HG02798 (cell line): Measurements from ENCODE around the gene DHX35.
"Not testable (repeated sequence)": the region's sequence is repeated elsewhere in the genome, so short reads cannot be mapped to it uniquely, and the experiment has no call there.

Source experiments
- ATAC-seq: cut with Tn5 transposase; IDR thresholded peaks from one replicate; pipeline ENCODE4 v1.9.1; 2021; ENCODE audit warnings: mild to moderate bottlenecking; ENCODE audit not compliant: unreplicated experiment, poor library complexity

Gene DHX35

DNA sequence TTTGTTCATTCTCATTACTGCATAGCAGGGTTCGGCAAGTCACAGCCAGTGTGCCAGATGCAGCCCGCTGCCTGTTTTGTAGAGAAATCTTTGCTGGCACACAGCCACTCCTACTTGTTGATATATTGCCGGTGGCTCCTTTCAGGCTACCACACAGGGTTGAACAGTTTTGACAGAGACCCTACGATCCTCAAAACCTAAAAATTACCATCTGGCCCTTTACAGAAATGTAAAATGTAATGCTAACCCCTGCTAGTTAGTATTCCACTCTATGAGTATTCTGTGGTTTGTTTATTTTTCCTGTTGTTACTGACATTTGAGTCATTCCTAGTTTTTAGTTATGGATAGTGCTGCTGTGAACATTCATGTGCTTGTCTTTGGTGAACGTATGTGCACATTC, 11.5 kb downstream of the DHX35 start:
- ATAC-seq = no peak

- no peak for ATAC-seq
Observed at GRCh38 chr20:38975539-38976120, 13.5 kb downstream of the DHX35 start.

GRCh38 chr20:38979434-38979833, 17.3 kb downstream of the DHX35 start:
- ATAC-seq = no peak

DNA sequence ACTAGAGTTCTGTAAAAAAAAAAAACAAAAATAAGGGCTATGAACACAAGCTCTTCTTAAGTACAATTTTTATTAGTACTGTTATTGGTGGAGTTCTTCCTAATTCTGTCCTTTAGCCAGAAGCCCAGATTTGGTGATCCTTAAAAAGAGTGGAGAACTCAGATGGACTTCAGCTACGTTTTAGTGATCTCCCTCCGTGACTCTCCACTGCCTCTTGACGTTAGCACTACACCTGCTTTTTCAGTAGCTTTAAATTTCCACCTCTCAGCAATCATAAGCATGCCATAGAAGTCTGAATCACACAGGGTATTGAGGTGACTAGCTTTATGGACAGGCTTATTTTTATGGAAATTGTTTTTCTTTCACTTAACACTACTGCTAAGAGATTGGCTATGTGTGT, 17.7 kb downstream of the DHX35 start:
- ATAC-seq = no peak

DNA sequence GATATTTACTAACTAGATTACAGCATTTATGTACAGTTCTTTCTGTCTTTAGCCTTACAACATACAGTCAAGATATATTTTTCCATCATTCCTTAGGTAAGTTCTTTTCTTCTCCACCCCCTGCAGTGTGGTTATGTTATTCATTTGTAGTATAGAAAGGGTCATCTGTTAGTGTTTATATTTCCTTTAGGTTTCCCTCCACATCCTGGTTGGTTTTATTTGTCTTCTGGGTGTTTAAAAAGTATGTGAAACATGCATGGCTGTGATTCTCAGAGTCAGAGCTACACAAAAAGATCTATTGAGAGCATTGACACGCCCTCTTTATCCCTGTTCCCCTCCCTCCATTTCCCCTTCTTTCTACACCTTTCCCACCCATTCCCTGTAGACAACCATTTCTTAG, 20.1 kb downstream of the DHX35 start:
- no peak for ATAC-seq

DNA sequence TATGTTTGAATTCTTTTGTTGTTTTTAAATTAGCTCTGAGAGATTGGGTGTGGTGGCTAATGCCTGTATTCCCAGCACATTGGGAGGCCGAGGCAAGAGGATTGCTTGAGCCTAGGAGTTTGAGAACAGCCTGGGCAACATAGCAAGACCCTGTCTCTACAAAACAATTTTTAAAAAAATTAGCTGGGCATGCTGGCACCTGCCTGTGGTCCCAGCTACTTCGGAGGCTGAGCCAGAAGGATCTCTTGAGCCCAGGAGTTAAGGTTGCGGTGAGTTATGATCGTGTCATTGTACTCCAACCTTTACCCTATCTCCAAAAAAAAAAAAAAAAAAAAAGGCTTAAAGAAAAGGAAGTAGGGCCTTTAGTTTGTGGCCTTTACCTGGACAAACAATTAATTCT, 22.9 kb downstream of the DHX35 start:
- ATAC-seq = no peak

DNA sequence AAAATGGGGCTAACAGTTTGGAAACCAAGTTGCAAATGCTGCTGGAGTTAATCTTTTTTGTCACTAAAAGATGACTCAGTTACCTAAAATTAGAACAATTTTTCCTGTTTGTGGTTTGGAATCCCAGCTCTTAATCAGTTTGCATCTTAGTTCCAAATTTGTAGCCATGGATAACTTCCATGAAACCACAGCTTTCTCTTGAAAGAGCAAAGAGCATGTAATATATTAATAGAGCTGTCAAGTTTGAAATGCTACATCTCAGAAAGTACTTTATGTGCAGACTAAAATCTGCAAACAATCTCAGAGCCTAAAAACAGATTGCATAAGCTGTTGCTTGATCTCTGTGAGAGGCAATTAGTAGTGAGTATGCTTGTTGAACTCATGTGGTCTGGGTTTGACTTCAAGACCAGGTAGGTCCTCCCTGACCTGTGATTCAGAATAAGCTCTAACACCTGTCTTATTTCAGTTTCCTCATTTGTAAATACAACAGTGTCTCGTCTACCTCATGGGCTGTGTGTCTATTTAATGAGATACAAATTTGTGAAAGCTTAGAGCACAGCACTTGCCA, 23.5 kb downstream of the DHX35 start:
- ATAC-seq = no peak

DNA sequence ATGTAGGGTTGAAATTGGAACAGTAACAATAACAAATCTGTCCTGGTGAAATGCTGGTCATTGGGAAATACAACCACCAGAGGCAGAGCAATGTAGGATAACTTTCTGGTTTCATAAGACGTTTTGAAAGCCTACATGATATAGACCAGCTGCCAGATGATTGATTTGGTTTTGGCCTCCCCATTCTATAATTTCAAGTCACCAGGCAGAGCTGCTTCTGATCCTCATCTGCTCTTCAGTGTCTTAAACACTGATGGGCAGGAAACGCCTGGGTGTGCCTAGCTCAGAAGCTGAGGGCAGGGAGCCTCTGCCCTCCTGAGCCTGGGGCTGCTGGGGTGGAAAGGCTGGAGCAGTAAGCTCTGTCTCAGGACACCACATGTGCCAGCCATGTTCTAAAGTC, 24.5 kb downstream of the DHX35 start:
- ATAC-seq = no peak

DNA sequence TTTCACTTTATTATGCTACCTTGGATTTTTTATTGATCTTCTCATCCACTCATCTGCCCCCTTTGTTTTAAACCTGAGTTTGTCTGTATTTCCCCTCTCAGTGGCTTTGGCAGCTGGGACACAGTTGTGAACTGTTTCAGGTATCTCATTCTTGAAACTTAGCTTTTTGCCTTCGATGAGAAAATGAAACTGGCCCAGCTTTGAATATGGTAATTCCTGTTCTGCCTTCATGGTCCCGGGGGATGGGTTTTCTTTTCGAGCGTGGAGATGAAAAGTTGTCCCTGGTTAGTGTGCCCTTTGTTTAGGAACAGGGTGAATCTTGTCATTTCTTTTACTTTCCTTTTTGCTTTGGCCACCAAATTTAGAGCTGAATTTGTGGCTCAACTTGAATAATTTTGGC, 25.6 kb downstream of the DHX35 start:
- peak; percentile 79 for ATAC-seq

DNA sequence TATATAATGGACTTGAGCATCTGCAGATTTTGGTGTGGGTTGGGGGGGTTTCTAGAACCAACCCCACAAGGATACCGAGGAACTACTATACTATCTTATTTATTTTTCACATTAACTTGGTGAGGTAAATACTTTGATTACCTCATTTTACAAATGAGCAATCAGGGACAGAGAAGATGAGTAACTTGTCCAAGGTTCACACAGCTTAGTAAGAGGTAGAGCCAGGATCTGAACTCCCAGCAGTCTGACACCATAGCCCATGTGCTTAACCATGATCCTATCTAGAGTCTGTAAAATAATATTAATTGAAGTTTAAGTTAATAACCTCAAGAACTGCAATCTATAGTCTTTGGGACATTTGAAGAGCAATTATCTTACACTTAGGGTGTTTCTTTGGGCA, 28.6 kb downstream of the DHX35 start:
- no peak for ATAC-seq

GRCh38 chr20:38991814-38992704, 29.9 kb downstream of the DHX35 start:
- ATAC-seq = no peak

GRCh38 chr20:38995536-38996044, 33.4 kb downstream of the DHX35 start:
- ATAC-seq = no peak

- ATAC-seq = not testable (repeated sequence)
Observed at GRCh38 chr20:38996866-38997265, 34.7 kb downstream of the DHX35 start.

DNA sequence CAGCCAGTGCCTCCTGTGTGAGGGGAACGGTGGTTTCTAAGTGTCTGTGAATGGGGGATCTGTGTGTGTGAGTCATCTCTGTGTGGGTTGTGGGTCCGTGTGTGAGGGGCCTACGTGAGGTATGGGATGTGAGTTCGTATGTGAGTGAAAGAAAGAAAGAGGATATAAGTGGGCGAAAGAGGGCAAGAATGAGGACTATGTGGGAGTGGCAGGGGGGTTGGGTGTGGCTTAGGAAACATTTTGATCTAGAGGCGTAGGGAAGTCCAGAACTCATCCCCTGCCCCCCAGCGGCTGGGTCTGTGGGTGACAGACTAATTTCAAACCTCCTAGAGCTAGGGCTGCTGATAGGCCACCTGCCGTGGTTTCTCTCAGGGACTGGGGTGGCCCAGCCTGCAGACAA, 35.5 kb downstream of the DHX35 start:
- peak; percentile 93 for ATAC-seq

GRCh38 chr20:38999217-38999616, 37.1 kb downstream of the DHX35 start:
- no peak for ATAC-seq

DNA sequence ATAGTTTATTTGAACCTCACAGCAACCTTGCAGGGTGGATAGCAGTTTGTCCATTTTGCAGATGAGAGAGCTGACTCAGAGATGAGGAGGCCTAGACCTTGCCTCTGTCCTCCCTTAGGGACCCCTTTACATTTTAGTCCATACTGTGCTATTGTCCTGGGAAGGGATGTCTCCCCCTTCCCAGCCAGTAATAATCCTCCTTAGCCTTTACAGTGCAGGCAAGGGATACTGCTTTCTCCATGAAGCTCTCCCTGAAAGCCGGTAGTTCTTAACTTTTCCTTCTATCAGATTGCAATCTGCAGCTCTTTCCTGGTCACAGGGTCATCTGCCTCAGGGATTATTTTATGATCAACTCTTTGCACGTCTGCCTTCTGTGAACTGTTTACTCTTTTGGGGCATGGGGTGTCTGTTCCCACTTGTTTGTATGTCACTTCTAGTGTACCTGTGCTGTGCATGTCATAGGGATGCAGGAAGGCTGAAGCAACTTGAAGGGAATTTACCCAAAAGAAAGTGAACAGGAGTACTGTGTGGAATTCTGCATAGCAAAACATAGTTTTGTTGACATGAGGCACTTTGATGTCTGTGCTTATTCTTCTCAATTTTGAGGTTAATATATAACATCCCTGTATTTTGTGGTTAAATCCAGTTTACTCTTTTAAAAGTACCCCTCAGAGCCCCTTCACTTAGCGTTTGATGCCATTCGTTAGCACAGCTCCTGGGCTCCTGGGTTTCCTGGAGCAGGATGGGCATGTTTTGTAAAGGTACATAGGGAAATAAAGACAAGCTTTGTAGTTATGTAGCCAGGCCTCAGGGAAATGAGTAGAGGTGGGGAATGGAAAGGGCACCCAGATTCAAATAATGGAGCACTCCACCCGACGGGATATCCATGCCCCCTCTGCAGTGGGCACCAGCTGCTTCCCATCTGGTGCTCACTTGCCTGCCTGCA, 38.1 kb downstream of the DHX35 start:
- no peak for ATAC-seq

DNA sequence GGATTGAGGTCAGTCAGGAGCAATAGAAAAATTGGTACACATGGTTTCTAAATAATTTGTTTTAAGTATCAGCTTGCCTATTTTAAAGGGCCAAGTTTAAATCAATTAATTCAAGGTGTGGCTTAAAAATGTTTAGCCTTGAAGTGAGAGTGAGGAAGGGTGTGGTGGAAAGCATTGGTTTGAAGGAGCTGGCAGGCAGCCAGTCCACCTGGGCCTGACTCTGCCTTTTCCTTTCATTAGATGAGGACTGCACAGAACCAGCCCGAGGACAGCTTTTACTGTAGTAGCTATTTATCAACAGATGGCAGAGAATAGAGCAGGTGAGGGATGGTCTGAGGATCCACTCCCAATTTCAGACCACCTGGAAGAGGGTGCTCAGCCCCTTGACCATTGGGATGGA, 42.4 kb downstream of the DHX35 start:
- ATAC-seq = no peak

DNA sequence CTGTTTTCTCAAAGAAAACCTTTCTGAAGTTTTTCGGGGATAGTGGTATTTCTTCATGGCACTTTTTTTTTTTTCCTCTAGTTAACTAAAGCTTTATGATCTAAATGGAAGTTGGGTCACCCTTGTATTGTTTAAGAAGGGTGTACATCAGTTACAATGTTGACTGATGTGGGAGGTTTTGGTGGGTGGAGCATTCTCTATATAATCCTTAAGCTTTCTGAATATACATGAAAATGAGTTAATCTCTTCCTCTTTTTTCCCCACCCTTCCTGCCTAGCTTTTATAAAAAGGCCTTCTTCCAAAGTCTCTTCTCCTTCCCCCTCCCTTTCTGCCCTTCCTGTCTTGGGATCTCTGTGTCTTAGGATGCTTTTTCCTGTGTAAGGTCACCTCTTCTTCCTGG, 47.2 kb downstream of the DHX35 start:
- no peak for ATAC-seq

DNA sequence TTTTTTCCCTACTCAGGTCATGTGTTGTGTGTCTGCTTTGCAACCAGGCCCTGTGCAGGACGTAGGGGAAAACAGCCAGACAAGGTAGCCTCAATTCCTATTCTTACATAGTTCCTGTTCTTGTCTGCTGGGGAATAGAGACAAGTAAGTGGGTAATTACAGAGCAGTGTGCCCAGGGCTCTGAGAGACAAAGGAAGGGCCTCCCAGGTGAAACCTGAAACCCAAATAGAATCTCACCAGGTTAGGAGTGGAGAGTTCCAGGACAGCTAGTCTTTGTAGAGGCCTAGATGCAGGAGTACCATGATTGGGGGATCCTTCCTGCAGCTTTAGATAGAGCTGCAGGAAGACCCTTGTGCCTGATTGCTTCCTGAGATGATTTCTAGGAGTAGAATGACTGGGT, 48.4 kb downstream of the DHX35 start:
- no peak for ATAC-seq

GRCh38 chr20:39013662-39014109, 51.5 kb downstream of the DHX35 start:
- ATAC-seq = no peak
